WERI-Rb-1 (cell line): ENCODE data around the gene PRR18.

Source experiments
- DNase-seq: peaks from one replicate; pipeline ENCODE4 v3.0.0-alpha.2; 2020
- H3K27ac ChIP-seq: fragments of 250-450 bp; sonication (Bioruptor Pico); 2 replicates; pipeline ENCODE4 v1.5.1; 2020; ENCODE audit warnings: mild to moderate bottlenecking, moderate library complexity
- H3K27me3 ChIP-seq: fragments of 250-450 bp; sonication (Bioruptor Pico); 2 replicates; pipeline ENCODE4 v1.5.1; 2021; ENCODE audit warnings: mild to moderate bottlenecking, low read depth, moderate library complexity; ENCODE audit not compliant: insufficient read depth, severe bottlenecking
- H3K36me3 ChIP-seq: fragments of 250-450 bp; sonication (Bioruptor Pico); 2 replicates; pipeline ENCODE4 v1.5.1; 2020; ENCODE audit warnings: mild to moderate bottlenecking, moderate library complexity
- H3K4me3 ChIP-seq: 2 replicates; pipeline ENCODE4 v1.5.1; 2011; ENCODE audit warnings: low read depth, mild to moderate bottlenecking, control low read depth, low read length
- H3K9me3 ChIP-seq: fragments of 250-450 bp; sonication (Bioruptor Pico); 2 replicates; pipeline ENCODE4 v1.5.1; 2021; ENCODE audit warnings: mild to moderate bottlenecking, moderate library complexity; ENCODE audit not compliant: severe bottlenecking
- CTCF ChIP-seq: IDR thresholded peaks from 2 replicates; pipeline ENCODE4 v1.5.1; 2011; ENCODE audit warnings: low read depth, mild to moderate bottlenecking, control low read depth, inconsistent platforms, low read length

Gene PRR18

GRCh38 chr6:166281104-166281503, 27.1 kb downstream of the PRR18 start:
- no peaks in the 10 kb centered on the region for H3K36me3 ChIP-seq
- no peak for TF ChIP-seq CTCF
- no peaks in the 10 kb centered on the region for H3K9me3 ChIP-seq
- no peak for DNase-seq
- H3K27me3 ChIP-seq = no peaks in the 10 kb centered on the region
- no peak overlapping the region for H3K4me3 ChIP-seq
- H3K27ac ChIP-seq = no peak overlapping the region

- DNase-seq = no peak
- H3K4me3 ChIP-seq = no peak overlapping the region
- H3K36me3 ChIP-seq = no peaks in the 10 kb centered on the region
- no peak overlapping the region for H3K27ac ChIP-seq
- no peaks in the 10 kb centered on the region for H3K27me3 ChIP-seq
- H3K9me3 ChIP-seq = no peaks in the 10 kb centered on the region
- TF ChIP-seq CTCF = no peak
These were observed 28.9 kb downstream of the PRR18 start for GRCh38 chr6:166279393-166279679.

GRCh38 chr6:166278579-166279392, 29.4 kb downstream of the PRR18 start:
- no peak overlapping the region for H3K27ac ChIP-seq
- no peak for TF ChIP-seq CTCF
- no peaks in the 10 kb centered on the region for H3K36me3 ChIP-seq
- H3K27me3 ChIP-seq = no peaks in the 10 kb centered on the region
- no peak for DNase-seq
- H3K4me3 ChIP-seq = no peak overlapping the region
- H3K9me3 ChIP-seq = no peaks in the 10 kb centered on the region

- no peaks in the 10 kb centered on the region for H3K27me3 ChIP-seq
- TF ChIP-seq CTCF = no peak
- no peak overlapping the region for H3K27ac ChIP-seq
- H3K9me3 ChIP-seq = no peaks in the 10 kb centered on the region
- no peaks in the 10 kb centered on the region for H3K36me3 ChIP-seq
- no peak overlapping the region for H3K4me3 ChIP-seq
- DNase-seq = no peak
These were observed 30.2 kb downstream of the PRR18 start for GRCh38 chr6:166277892-166278578.

- no peak for TF ChIP-seq CTCF
- DNase-seq = no peak
- Histone ChIP-seq H3K36me3 (no peaks in the 10 kb centered on the region), H3K27ac (no peak overlapping the region), H3K4me3 (no peak overlapping the region), H3K9me3 (no peaks in the 10 kb centered on the region), H3K27me3 (no peaks in the 10 kb centered on the region)
These were observed 31.2 kb downstream of the PRR18 start for GRCh38 chr6:166277018-166277417.
